NCI-H1436 treated with DMSO at 0.1 percent for 48 hours (cell line): ENCODE measurements around the gene MAP4K2.

ENCODE experiments used
- DNase-seq: peaks from one replicate; lab custom pipeline; 2025; lab: John Stamatoyannopoulos, UW

Gene MAP4K2

DNA sequence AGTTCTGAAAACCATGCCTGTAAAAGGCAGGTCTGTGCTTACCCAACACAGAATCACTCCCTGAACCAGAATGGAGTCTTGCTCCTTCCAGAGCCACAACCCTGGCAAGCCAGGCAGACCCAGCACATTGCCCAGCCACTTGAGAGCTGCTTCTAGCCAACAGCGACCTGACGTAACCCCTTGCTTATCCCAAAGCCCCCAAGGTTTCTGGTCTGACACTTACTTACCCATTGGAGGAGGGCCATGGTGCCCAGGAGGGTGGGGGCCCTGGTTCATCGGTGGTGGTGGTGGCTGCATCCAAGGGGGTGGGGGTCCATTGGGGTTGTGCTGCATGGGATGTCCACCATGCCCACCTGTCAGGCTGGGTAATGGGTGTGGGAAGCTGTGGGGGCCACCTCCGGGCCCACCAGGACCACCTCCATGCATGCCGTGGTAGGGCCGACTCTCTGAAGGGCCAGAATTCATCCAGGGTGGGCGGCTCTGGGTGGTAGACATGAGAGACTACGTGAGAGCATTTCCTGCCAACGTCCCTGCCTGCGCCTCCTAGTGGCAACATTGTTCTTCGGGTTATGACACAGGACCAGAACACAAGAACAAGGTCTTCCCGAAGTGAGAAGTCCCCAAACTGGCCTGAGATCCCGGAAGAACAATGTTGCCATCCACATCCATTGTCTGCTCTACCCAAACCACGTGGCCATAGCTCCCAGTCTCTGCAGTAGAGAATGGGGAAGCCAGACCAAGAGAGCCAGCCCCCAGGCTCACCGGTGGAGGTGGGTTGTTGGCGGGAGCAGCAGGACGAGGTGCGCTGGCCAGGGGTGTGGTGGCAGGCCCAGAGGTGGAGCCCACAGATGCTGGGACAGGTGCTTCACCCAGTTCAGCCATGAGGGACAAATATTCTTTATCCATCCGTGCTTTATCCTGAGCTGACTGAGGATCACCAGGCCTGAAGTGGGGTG, 35.4 kb downstream of the MAP4K2 start:
- DNase-seq = no peak

GRCh38 chr11:64766881-64767280, 36.1 kb downstream of the MAP4K2 start:
- no peak for DNase-seq

DNA sequence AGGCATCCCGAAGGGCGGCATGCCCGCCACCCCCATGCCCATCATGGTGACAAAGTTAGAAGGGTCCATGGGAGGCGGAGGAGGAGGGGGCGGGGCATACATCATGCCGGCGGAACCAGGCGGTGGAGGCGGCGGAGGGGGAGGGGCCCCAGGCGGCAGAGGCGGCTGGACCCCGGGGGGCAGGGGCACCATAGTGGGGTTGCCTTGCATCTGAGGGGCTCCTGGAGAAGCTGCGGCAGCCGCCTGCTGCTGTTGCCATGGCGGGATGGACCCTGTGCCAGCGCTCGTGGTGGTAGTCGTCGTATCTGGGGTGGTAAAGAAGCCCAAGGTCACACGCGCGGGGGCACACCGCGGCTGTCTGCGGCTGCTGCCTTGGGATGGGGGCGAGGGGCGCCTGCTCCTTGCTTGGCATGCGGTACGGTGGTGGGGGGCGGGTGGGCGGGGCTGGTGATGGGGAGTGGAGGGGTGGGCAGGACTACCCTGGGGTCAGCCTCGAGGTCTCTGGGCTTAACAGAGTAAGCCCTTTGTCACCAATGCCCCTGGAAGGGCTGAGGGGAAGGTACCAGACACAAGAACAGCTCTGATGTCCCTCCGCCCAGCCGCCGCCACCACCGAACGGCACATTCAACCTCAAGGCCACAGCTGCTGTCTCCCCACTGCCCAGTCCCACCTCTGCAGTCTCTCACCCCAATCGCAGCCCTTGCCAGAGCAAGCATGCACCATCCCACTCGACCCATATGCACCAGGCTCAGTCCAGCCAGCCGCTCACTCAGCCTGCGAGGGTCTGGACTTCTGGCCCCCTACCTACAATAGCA, 37.0 kb downstream of the MAP4K2 start:
- DNase-seq = no peak

- no peak for DNase-seq
Observed at GRCh38 chr11:64765291-64765850, 37.6 kb downstream of the MAP4K2 start.

- DNase-seq = no peak
Observed at GRCh38 chr11:64764753-64765152, 38.3 kb downstream of the MAP4K2 start.

DNA sequence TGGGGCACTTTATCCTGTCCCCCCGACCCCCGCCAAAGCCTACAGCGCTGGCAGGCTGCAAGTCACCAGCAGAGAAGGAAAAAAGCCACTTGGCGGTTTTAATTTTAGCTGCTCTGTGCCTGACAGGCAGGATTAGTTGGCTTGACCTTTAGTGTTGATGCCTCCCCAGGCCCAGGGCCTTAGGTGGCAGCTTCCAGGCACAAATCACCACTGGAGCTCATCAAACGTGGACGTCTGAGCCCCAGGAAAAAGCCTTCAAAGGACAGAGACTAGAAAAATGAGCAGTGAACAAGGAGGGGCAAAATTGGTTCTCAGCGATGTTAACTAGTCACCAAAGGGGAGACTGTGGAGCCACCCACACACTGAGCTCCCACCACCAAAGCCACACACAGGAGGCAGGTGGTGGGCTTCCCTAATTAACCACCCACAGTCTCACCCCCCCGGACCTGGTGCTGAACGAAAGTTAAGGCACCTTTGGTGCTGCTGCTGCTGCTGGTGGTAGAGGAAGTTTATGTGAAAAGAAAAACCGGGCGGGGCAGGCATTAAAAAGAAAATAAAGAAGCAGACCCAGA, 38.9 kb downstream of the MAP4K2 start:
- DNase-seq = no peak

- DNase-seq = no peak
Observed at GRCh38 chr11:64763526-64764039, 39.4 kb downstream of the MAP4K2 start.

DNA sequence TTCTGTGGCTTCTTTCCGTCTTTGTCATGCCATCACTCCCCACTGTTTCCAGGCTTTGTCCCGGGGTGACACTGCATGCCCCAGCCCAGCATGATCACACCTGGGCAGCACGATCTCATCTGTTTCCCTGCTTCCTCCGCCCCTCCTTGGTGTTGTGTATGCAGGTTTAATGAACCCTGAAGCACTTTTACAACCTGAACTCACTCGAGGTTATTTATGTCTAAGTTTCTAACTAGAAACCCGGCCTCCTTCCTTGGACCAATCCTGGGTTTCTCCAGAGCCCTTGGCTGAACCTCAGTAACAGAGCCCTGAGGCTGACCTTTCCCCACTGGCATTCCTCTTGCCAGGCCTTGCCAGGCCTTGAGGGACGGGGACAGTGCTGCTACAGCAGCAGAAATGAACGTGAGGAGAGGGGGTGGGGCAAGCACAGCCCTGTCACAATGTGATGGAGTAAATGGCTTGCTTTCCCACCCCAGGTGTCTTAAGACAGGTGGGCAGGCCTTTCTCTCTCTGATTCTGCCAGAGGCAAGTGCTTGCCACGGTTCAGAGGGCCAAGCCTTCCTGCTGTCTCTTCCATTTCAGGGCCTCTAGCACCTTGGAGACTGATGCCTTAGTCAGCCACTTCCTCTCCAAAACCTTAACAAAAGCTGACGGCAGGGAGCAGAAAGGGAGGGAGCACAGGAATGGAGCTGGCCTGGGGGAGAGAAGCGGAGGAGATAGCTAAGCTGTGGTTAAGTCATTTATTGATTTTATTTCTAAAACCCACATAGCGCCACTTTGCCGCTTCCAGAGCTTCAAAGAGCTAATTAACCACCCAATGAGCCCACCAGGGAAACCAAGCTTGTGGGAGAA, 40.1 kb downstream of the MAP4K2 start:
- no peak for DNase-seq

DNA sequence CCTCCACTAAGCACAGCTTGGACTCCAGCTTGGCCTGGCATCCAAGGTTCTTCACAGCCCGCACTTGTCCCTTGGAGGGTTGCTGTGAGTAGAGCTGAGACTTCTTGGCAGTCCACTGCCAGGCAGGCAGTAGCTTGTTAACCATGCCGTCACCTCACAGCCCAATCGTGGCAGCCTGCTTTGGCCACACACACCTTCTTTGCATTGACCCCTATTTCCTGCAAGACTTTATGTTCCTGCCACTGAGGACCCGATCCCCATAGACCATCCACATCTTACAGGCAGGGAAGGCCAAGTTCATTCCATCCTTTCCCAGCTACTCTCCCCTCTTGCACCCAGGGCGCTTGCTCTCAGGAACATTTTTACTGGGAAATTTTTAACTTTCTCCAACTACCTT, 40.7 kb downstream of the MAP4K2 start:
- DNase-seq = no peak

DNA sequence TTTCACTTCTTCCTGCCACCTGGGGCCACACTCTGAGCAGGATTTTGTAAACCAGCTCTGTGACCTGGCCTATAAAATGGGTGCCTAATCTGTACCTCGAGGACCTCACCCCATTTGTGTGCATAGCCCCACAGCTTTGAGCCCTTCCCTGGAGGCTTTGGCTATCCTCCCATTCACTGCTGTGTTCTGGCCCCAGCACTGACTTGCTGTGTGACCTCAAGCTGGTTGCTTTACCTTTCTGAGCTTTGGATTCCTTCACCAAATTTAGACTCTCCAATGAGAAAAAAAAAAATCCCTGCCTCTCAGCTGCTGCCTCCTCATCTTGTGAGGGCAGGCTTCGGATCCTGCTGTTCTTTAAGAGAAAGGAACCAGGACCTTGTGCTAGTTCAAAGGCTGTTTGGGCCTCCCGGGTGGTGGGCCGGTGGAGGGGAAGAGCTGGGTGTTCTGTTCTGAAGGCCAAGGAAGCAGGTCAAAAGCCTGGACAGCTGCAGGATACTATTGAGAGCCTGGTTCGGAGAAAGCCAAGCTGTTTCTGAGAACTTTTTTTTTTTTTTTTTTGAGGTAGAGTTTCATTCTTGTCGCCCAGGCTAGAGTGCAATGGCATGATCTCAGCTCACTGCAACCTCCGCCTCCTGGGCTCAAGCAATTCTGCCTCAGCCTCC, 42.1 kb downstream of the MAP4K2 start:
- no peak for DNase-seq

DNA sequence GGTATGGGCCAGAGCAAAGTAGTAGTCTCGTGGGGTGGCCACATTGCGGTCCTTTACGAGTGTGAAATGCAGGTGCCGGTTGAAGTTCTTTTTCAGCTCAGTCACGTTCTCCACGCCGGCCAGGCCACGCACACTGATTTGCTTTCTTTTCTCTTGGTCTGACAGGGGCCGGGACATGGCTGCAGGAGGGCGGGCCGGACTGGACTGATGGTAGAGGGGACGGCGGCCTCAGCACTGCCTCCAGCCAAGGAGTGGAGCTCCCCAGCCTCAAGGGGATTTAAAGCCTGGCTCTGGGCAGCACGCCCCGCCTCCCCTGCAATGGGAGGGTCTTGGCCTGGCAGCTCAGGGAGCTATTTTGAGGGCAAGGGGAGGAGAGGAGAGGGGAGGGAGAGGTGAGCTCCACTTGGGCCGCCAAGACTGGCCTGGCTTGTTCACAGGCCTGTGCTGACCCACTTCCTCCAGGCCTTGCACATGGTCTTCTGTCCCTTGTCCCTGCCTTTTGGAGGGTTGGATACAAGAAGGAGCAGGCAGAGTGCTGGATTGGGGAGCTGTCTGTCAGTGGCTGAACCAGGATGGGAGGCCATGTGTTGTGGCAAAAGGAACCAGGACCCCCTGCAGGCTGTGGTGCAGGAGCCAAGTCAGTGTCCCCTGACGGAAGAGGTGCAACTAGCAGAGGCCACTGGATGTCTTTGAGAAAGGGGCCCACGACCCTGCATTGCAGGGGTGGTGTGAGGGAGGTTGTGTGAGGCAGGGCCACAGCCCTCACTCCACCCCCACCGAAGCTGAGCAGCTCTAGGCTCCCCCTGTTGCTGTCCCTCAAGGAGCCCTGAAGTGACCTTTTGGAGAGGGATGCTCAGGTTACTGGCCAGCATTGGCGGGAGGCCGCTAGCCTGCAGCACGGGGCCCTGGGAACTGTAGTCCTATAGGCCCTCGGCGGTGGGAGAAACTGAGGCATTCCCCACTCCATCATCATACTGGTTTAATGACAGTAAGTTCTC, 43.0 kb downstream of the MAP4K2 start, which contains the start of gene PYGM:
Gene PYGM (minus strand): TSS at position 253 of the 998 bp plus-strand sequence. CDS start 76 bp downstream, at position 177.
- DNase-seq = no peak

DNA sequence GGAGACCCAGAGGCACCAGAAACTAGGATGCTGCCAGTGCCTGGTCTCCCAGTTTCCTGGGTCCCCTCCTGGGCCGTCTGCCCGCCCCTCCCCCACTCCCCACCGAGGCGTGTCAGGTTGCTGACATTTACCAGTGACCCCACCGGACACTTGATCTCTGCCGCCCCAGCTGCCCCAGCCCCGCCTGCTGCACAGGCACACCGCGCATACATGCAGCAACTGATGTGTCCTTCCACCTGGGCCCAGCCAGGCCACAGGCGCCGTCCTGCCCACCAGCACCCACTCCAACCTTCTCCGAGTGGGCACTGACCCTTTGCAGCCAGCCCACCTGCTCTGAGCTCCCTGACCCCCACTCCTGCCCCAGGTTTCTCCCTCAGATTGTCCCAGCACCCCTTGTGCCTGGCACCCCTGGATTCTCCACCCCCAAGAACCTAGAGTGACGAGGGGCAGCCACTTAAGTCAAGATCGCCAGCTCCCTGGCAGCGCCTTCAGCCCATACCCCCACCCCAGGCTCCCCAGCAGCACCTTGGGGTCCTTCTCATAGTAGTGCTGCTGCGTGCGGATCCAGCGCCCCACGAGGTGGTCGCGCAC, 43.8 kb downstream of the MAP4K2 start:
- no peak for DNase-seq

- no peak for DNase-seq
Observed at GRCh38 chr11:64758330-64759079, 44.5 kb downstream of the MAP4K2 start.

GRCh38 chr11:64757549-64758329, 45.3 kb downstream of the MAP4K2 start:
- DNase-seq = no peak

GRCh38 chr11:64755681-64756361, 47.2 kb downstream of the MAP4K2 start:
- no peak for DNase-seq

- DNase-seq = no peak
Observed at GRCh38 chr11:64754919-64755662, 47.9 kb downstream of the MAP4K2 start.
